ENCODE measurements around the gene ABCD1.
"Not testable (repeated sequence)": the region's sequence is repeated elsewhere in the genome, so short reads cannot be mapped to it uniquely, and the experiment has no call there.

ABCD1 gene

GRCh38 chrX:153694256-153694655 lies 30.4 kb upstream of the ABCD1 start:
- DNase-seq (ENCODE audit: low read depth): not testable (repeated sequence)

- DNase-seq (ENCODE audit: low read depth): no peak
Observed at GRCh38 chrX:153694687-153695270, 29.9 kb upstream of the ABCD1 start.

- DNase-seq (ENCODE audit: low read depth): no peak
Observed at GRCh38 chrX:153696100-153696499, 28.6 kb upstream of the ABCD1 start.

- not testable (repeated sequence) for DNase-seq (ENCODE audit: low read depth)
Observed at GRCh38 chrX:153696538-153696937, 28.1 kb upstream of the ABCD1 start.

GRCh38 chrX:153696986-153697722 lies 27.5 kb upstream of the ABCD1 start:
- DNase-seq (ENCODE audit: low read depth): not testable (repeated sequence)

- DNase-seq (ENCODE audit: low read depth): no peak
Observed at GRCh38 chrX:153697924-153698865, 26.5 kb upstream of the ABCD1 start.

GRCh38 chrX:153699210-153699783 lies 25.4 kb upstream of the ABCD1 start:
- not testable (repeated sequence) for DNase-seq (ENCODE audit: low read depth)

GRCh38 chrX:153699784-153700371 lies 24.8 kb upstream of the ABCD1 start:
- DNase-seq (ENCODE audit: low read depth): not testable (repeated sequence)

GRCh38 chrX:153700376-153700945 lies 24.2 kb upstream of the ABCD1 start:
- no peak for DNase-seq (ENCODE audit: low read depth)

GRCh38 chrX:153700967-153701366 lies 23.7 kb upstream of the ABCD1 start:
- no peak for DNase-seq (ENCODE audit: low read depth)

GRCh38 chrX:153701706-153702105 lies 22.9 kb upstream of the ABCD1 start:
- no peak for DNase-seq (ENCODE audit: low read depth)

GRCh38 chrX:153702336-153703035 lies 22.2 kb upstream of the ABCD1 start:
- DNase-seq (ENCODE audit: low read depth): no peak

- DNase-seq (ENCODE audit: low read depth): no peak
Observed at GRCh38 chrX:153703036-153703370, 21.7 kb upstream of the ABCD1 start.

- no peak for DNase-seq (ENCODE audit: low read depth)
Observed at GRCh38 chrX:153704021-153704526, 20.6 kb upstream of the ABCD1 start.

- not testable (repeated sequence) for DNase-seq (ENCODE audit: low read depth)
Observed at GRCh38 chrX:153704631-153705402, 19.8 kb upstream of the ABCD1 start.

GRCh38 chrX:153705403-153706060 lies 19.1 kb upstream of the ABCD1 start:
- DNase-seq (ENCODE audit: low read depth): not testable (repeated sequence)

GRCh38 chrX:153706799-153707198 lies 17.9 kb upstream of the ABCD1 start:
- DNase-seq (ENCODE audit: low read depth): no peak

- no peak for DNase-seq (ENCODE audit: low read depth)
Observed at GRCh38 chrX:153707406-153707805, 17.2 kb upstream of the ABCD1 start.

GRCh38 chrX:153708415-153708814 lies 16.2 kb upstream of the ABCD1 start:
- no peak for DNase-seq (ENCODE audit: low read depth)

Measured in T-helper 22 cell (primary cell).